H9 (cell line): ENCODE data around the gene RABL6. TPM values are rescaled to one million over a fixed set of nuclear protein-coding genes. Genes with fewer than 3 reads are reported as not detected.
A peak's percentile ranks its signal among the peaks of the same experiment; 100 is the strongest.

Experiments
- DNase-seq: peaks from one replicate; pipeline ENCODE4 v3.0.0-alpha.2; 2017
- H2AFZ ChIP-seq: one replicate; pipeline ENCODE4 v1.6.1; 2013; ENCODE audit warnings: mild to moderate bottlenecking, low read length, control low read depth, moderate library complexity
- H2AK5ac ChIP-seq: 2 replicates; pipeline ENCODE4 v1.6.1; 2013; ENCODE audit warnings: low read length, control low read depth, mixed read lengths; ENCODE audit not compliant: insufficient read length
- H2BK120ac ChIP-seq: one replicate; pipeline ENCODE4 v1.6.1; 2013; ENCODE audit warnings: low read depth, mild to moderate bottlenecking, low read length, control low read depth, inconsistent platforms; ENCODE audit not compliant: poor library complexity, severe bottlenecking
- H2BK12ac ChIP-seq: 2 replicates; pipeline ENCODE4 v1.6.1; 2013; ENCODE audit warnings: low read length, control low read depth, mixed read lengths, low read depth; ENCODE audit not compliant: insufficient read length
- H2BK15ac ChIP-seq: 2 replicates; pipeline ENCODE4 v1.6.1; 2013; ENCODE audit warnings: low read depth, low read length, control low read depth
- H2BK20ac ChIP-seq: one replicate; pipeline ENCODE4 v1.6.1; 2013; ENCODE audit warnings: low read depth, mild to moderate bottlenecking, low read length, control low read depth, inconsistent platforms; ENCODE audit not compliant: poor library complexity, severe bottlenecking
- H2BK5ac ChIP-seq: 2 replicates; pipeline ENCODE4 v1.6.1; 2013; ENCODE audit warnings: low read length, control low read depth, mixed read lengths; ENCODE audit not compliant: insufficient read length
- H3K14ac ChIP-seq: 2 replicates; pipeline ENCODE4 v1.6.1; 2013; ENCODE audit warnings: low read length, control low read depth; ENCODE audit not compliant: insufficient read depth
- H3K18ac ChIP-seq: 2 replicates; pipeline ENCODE4 v1.6.1; 2013; ENCODE audit warnings: low read depth, mild to moderate bottlenecking, mixed read lengths, low read length, control low read depth; ENCODE audit not compliant: insufficient read length
- H3K23ac ChIP-seq: 2 replicates; pipeline ENCODE4 v1.6.1; 2013; ENCODE audit warnings: low read length, control low read depth, mixed read lengths, low read depth; ENCODE audit not compliant: insufficient read length
- H3K23me2 ChIP-seq: 2 replicates; pipeline ENCODE4 v1.6.1; 2013; ENCODE audit warnings: low read depth, mild to moderate bottlenecking, mixed read lengths, low read length, control low read depth; ENCODE audit not compliant: insufficient read length, poor library complexity, severe bottlenecking
- H3K27ac ChIP-seq: 2 replicates; pipeline ENCODE4 v1.5.1; 2013; ENCODE audit warnings: low read length, control low read depth, mixed read lengths, low read depth; ENCODE audit not compliant: insufficient read length
- H3K27me3 ChIP-seq: 2 replicates; pipeline ENCODE4 v1.6.1; 2013; ENCODE audit warnings: low read length, control low read depth, inconsistent platforms; ENCODE audit not compliant: insufficient read depth
- H3K4ac ChIP-seq: 2 replicates; pipeline ENCODE4 v1.6.1; 2013; ENCODE audit warnings: low read depth, mild to moderate bottlenecking, control low read depth, inconsistent platforms, low read length, moderate library complexity
- H3K4me1 ChIP-seq: 2 replicates; pipeline ENCODE4 v1.6.1; 2013; ENCODE audit warnings: low read length, control low read depth, inconsistent platforms; ENCODE audit not compliant: insufficient read depth
- H3K4me2 ChIP-seq: 2 replicates; pipeline ENCODE4 v1.6.1; 2013; ENCODE audit warnings: low read length, control low read depth, mixed read lengths; ENCODE audit not compliant: insufficient read length, insufficient read depth
- H3K56ac ChIP-seq: 2 replicates; pipeline ENCODE4 v1.6.1; 2013; ENCODE audit warnings: low read depth, mild to moderate bottlenecking, mixed read lengths, low read length, control low read depth; ENCODE audit not compliant: insufficient read length
- H3K79me1 ChIP-seq: 2 replicates; pipeline ENCODE4 v1.6.1; 2013; ENCODE audit warnings: low read depth, mild to moderate bottlenecking, moderate library complexity, low read length, control low read depth, inconsistent platforms; ENCODE audit not compliant: insufficient read depth, poor library complexity, severe bottlenecking
- H3K79me2 ChIP-seq: 2 replicates; pipeline ENCODE4 v1.6.1; 2013; ENCODE audit warnings: low read length, control low read depth, inconsistent platforms; ENCODE audit not compliant: insufficient read depth
- H3K9ac ChIP-seq: 2 replicates; pipeline ENCODE4 v1.6.1; 2013; ENCODE audit warnings: low read length, control low read depth, mixed read lengths; ENCODE audit not compliant: insufficient read length; ENCODE audit errors: extremely low read depth
- H3K9me3 ChIP-seq: one replicate; pipeline ENCODE4 v1.6.1; 2013; ENCODE audit warnings: low read depth, low read length, inconsistent platforms; ENCODE audit not compliant: control insufficient read depth
- H3T11ph ChIP-seq: one replicate; pipeline ENCODE4 v1.6.1; 2013; ENCODE audit warnings: mild to moderate bottlenecking, low read length, control low read depth, inconsistent platforms
- H4K20me1 ChIP-seq: one replicate; pipeline ENCODE4 v1.6.1; 2013; ENCODE audit not compliant: control insufficient read depth, insufficient read length, insufficient read depth
- H4K5ac ChIP-seq: 2 replicates; pipeline ENCODE4 v1.6.1; 2013; ENCODE audit warnings: low read depth, mild to moderate bottlenecking, mixed read lengths, low read length, control low read depth; ENCODE audit not compliant: insufficient read length
- H4K8ac ChIP-seq: replicated peaks from 2 replicates; pipeline ENCODE4 v1.6.1; 2013; ENCODE audit warnings: low read length, control low read depth, mixed read lengths, low read depth; ENCODE audit not compliant: insufficient read length
- H4K91ac ChIP-seq: 2 replicates; pipeline ENCODE4 v1.6.1; 2013; ENCODE audit warnings: low read depth, mild to moderate bottlenecking, moderate library complexity, mixed read lengths, low read length, control low read depth; ENCODE audit not compliant: insufficient read length
- H3K27ac Mint-ChIP-seq, 3 experiments: 2 replicates in 2 of 3; 3 replicates in 1 of 3; pipeline ENCODE4 v1.8.0; 2020 to 2021; ENCODE audit warnings: mixed read lengths in 3 of 3, mild to moderate bottlenecking in 1 of 3, moderate library complexity in 1 of 3
- H3K27me3 Mint-ChIP-seq: 2 replicates; pipeline ENCODE4 v1.8.0; 2021; ENCODE audit warnings: low read depth, mild to moderate bottlenecking, moderate library complexity, mixed read lengths
- H3K36me3 Mint-ChIP-seq, 3 experiments: 2 replicates in 2 of 3; 3 replicates in 1 of 3; pipeline ENCODE4 v1.8.0; 2020 to 2021; ENCODE audit warnings: low read depth in 3 of 3, mixed read lengths in 3 of 3; ENCODE audit not compliant: insufficient read depth in 1 of 3
- H3K4me1 Mint-ChIP-seq, 2 experiments: 2 replicates each; pipeline ENCODE4 v1.8.0; 2020; ENCODE audit warnings: mixed read lengths in 2 of 2
- H3K4me3 Mint-ChIP-seq, 2 experiments: 2 replicates in 1 of 2; 3 replicates in 1 of 2; pipeline ENCODE4 v1.8.0; 2020 to 2021; ENCODE audit warnings: mild to moderate bottlenecking in 2 of 2, mixed read lengths in 2 of 2, moderate library complexity in 1 of 2
- H3K9me3 Mint-ChIP-seq, 2 experiments: 2 replicates in 1 of 2; 3 replicates in 1 of 2; pipeline ENCODE4 v1.8.0; 2020; ENCODE audit warnings: mild to moderate bottlenecking in 2 of 2, mixed read lengths in 2 of 2, moderate library complexity in 1 of 2
- WGBS: extraction: QIAGEN DNeasy Blood & Tissue Kit; methylation state at CpG from one replicate; pipeline ENCODE4 v1.1.7; 2013; ENCODE audit warnings: missing lambda C conversion rate, low lambda C conversion rate, mixed read lengths; ENCODE audit not compliant: insufficient read length; ENCODE audit errors: extremely low coverage; 5-methylcytosine and 5-hydroxymethylcytosine counted together
- total RNA-seq: library from RNA; stranded (reverse); gene quantifications from 2 replicates; pipeline ENCODE4 v1.2.1, GENCODE V29; 2021
- TF ChIP-seq, protein P1 (sequence below): fragments of 200-600 bp; sonication (generic); conservative IDR thresholded peaks from 3 replicates; pipeline ENCODE4 v1.8.0; 2021; ENCODE audit warnings: antibody characterized with exemption, mild to moderate bottlenecking

The RABL6 gene
- total RNA-seq, 1 experiment from 2014 or later: 108 TPM

DNA sequence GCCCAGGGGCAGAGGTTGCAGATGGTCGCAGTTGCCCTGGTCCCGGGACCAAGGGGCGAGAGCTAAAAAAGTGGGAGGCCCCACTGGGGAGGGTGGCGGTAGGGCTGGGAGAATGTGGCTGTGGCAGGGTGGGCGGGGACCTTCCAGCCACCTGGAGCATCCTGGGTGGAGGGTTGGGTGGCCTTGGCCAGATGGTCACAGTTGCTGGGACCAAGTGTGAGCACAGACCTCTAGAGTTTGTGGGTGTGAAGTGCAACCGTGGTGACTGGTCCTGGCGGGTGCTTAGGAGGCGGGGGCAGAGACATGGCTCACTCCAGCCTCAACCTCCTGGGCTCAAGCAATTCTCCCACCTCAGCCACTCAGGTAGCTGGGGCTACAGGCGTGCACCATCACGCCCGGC is 72.9 kb downstream of the RABL6 start:
- no peak overlapping the region for H3K14ac ChIP-seq
- no peak overlapping the region for H4K5ac ChIP-seq
- H2BK15ac ChIP-seq: no peak overlapping the region
- no CpG with 5 or more reads among the region's 11 CpGs for WGBS
- no peaks in the 10 kb centered on the region for H3K9me3 ChIP-seq
- TF ChIP-seq, protein P1, sequence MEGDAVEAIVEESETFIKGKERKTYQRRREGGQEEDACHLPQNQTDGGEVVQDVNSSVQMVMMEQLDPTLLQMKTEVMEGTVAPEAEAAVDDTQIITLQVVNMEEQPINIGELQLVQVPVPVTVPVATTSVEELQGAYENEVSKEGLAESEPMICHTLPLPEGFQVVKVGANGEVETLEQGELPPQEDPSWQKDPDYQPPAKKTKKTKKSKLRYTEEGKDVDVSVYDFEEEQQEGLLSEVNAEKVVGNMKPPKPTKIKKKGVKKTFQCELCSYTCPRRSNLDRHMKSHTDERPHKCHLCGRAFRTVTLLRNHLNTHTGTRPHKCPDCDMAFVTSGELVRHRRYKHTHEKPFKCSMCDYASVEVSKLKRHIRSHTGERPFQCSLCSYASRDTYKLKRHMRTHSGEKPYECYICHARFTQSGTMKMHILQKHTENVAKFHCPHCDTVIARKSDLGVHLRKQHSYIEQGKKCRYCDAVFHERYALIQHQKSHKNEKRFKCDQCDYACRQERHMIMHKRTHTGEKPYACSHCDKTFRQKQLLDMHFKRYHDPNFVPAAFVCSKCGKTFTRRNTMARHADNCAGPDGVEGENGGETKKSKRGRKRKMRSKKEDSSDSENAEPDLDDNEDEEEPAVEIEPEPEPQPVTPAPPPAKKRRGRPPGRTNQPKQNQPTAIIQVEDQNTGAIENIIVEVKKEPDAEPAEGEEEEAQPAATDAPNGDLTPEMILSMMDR: no peak
- H4K8ac ChIP-seq: no peak overlapping the region
- no peak overlapping the region for H2BK20ac ChIP-seq
- no peak overlapping the region for H3K23ac ChIP-seq
- no peak overlapping the region for H2BK5ac ChIP-seq
- Mint-ChIP-seq H3K4me1 (peaks cover 5% of the 10 kb centered on the region in 2 experiments; a peak in 2 of 4 replicates), H3K27me3 (peaks cover 23% of the 10 kb centered on the region), H3K36me3 (no peaks in the 10 kb centered on the region; a peak in 3 of 7 replicates), H3K9me3 (peaks cover 6 to 7% of the 10 kb centered on the region in 2 experiments; a peak in 4 of 5 replicates), H3K27ac (peak overlapping the region in 1 of 3 experiments; percentile 76; a peak in 1 of 7 replicates), H3K4me3 (no peak overlapping the region)
- H3K27ac ChIP-seq: no peak overlapping the region
- H3T11ph ChIP-seq: no peak overlapping the region
- no peaks in the 10 kb centered on the region for H3K27me3 ChIP-seq
- no peaks in the 10 kb centered on the region for H3K79me1 ChIP-seq
- no peak overlapping the region for H2AK5ac ChIP-seq
- H4K20me1 ChIP-seq: no peaks in the 10 kb centered on the region
- no peak overlapping the region for H3K56ac ChIP-seq
- no peak overlapping the region for H4K91ac ChIP-seq
- H3K23me2 ChIP-seq: peaks cover under 1% of the 10 kb centered on the region
- H3K18ac ChIP-seq: no peak overlapping the region
- no peak overlapping the region for H2AFZ ChIP-seq
- no peak overlapping the region for H3K9ac ChIP-seq
- H3K4me1 ChIP-seq: no peaks in the 10 kb centered on the region
- no peak for DNase-seq
- no peak overlapping the region for H2BK12ac ChIP-seq
- no peaks in the 10 kb centered on the region; the same call in 1 of the 2 replicates for H3K79me2 ChIP-seq
- H2BK120ac ChIP-seq: no peak overlapping the region
- H3K4ac ChIP-seq: no peak overlapping the region
- H3K4me2 ChIP-seq: no peak overlapping the region
